MM.1S (cell line): ENCODE data around the gene SEPTIN2.

Experiments used
- DNase-seq: peaks from one replicate; pipeline ENCODE4 v3.0.0-alpha.2; 2015
- H2AFZ ChIP-seq: fragments of 300-600 bp; sonication (generic); 2 replicates; pipeline ENCODE4 v1.6.0; 2016; ENCODE audit warnings: antibody characterized with exemption, low read length
- H3F3A ChIP-seq: fragments of 300-600 bp; sonication (generic); 2 replicates; pipeline ENCODE4 v1.6.1; 2016; ENCODE audit warnings: mild to moderate bottlenecking, antibody characterized with exemption, low read length, moderate library complexity, mixed read lengths; ENCODE audit not compliant: insufficient read depth
- H3K27ac ChIP-seq: fragments of 300-600 bp; sonication (generic); 2 replicates; pipeline ENCODE4 v1.5.1; 2016; ENCODE audit warnings: mild to moderate bottlenecking, low read length
- H3K27me3 ChIP-seq: fragments of 300-600 bp; sonication (generic); replicated peaks from 2 replicates; pipeline ENCODE4 v1.6.0; 2016; ENCODE audit warnings: low read length; ENCODE audit not compliant: insufficient read depth
- H3K36me3 ChIP-seq: fragments of 300-600 bp; sonication (generic); replicated peaks from 2 replicates; pipeline ENCODE4 v1.6.1; 2016; ENCODE audit warnings: mild to moderate bottlenecking, low read length, mixed read lengths; ENCODE audit not compliant: insufficient read depth
- H3K4me1 ChIP-seq: fragments of 300-600 bp; sonication (generic); 2 replicates; pipeline ENCODE4 v1.6.1; 2016; ENCODE audit warnings: low read length, mixed read lengths
- H3K4me2 ChIP-seq: fragments of 300-600 bp; sonication (generic); 2 replicates; pipeline ENCODE4 v1.6.0; 2016; ENCODE audit warnings: low read depth, low read length
- H3K4me3 ChIP-seq: fragments of 300-600 bp; sonication (generic); 2 replicates; pipeline ENCODE4 v1.5.1; 2016; ENCODE audit warnings: low read length, mixed read lengths
- H3K79me2 ChIP-seq: fragments of 300-600 bp; sonication (generic); 2 replicates; pipeline ENCODE4 v1.6.1; 2016; ENCODE audit warnings: mixed run types, low read length, mixed read lengths
- H3K9ac ChIP-seq: fragments of 300-600 bp; sonication (generic); 2 replicates; pipeline ENCODE4 v1.6.1; 2016; ENCODE audit warnings: low read length, mixed read lengths
- H3K9me2 ChIP-seq: fragments of 300-600 bp; sonication (generic); replicated peaks from 2 replicates; pipeline ENCODE4 v1.6.1; 2016; ENCODE audit warnings: mild to moderate bottlenecking, low read length, mixed read lengths; ENCODE audit not compliant: insufficient read depth
- H3K9me3 ChIP-seq: fragments of 300-600 bp; sonication (generic); replicated peaks from 2 replicates; pipeline ENCODE4 v1.6.1; 2016; ENCODE audit warnings: mild to moderate bottlenecking, low read length, mixed read lengths; ENCODE audit not compliant: insufficient read depth
- H4K20me1 ChIP-seq: fragments of 300-600 bp; sonication (generic); 2 replicates; pipeline ENCODE4 v1.6.1; 2016; ENCODE audit warnings: mild to moderate bottlenecking, low read length, moderate library complexity, mixed read lengths; ENCODE audit not compliant: insufficient read depth
- CTCF ChIP-seq: fragments of 300-600 bp; sonication (generic); IDR thresholded peaks from 2 replicates; pipeline ENCODE4 v1.5.1; 2016; ENCODE audit warnings: antibody characterized with exemption, low read length, mixed read lengths
- EZH2 ChIP-seq: fragments of 300-600 bp; sonication (generic); optimal IDR thresholded peaks from 2 replicates; pipeline ENCODE3; 2017; ENCODE audit warnings: low read depth, mild to moderate bottlenecking, antibody characterized with exemption, low read length, mixed read lengths
- EZH2phosphoT487 ChIP-seq: fragments of 300-600 bp; sonication (generic); IDR thresholded peaks from 2 replicates; pipeline ENCODE4 v1.6.1; 2018; ENCODE audit warnings: antibody characterized with exemption, low read length

Gene SEPTIN2

GRCh38 chr2:241366678-241367077 lies 51.0 kb downstream of the SEPTIN2 start:
- TF ChIP-seq CTCF (no peak), EZH2 (no peak), EZH2phosphoT487 (no peak)
- peaks cover 93% of the 10 kb centered on the region for H3K79me2 ChIP-seq
- no peak for DNase-seq

GRCh38 chr2:241368643-241369042 lies 52.9 kb downstream of the SEPTIN2 start:
- Histone ChIP-seq H3K9me3 (no peaks in the 10 kb centered on the region), H2AFZ (no peak overlapping the region), H3K36me3 (no peaks in the 10 kb centered on the region), H4K20me1 (peaks cover 7% of the 10 kb centered on the region), H3F3A (no peaks in the 10 kb centered on the region), H3K27me3 (no peaks in the 10 kb centered on the region), H3K4me1 (peaks cover 19% of the 10 kb centered on the region), H3K79me2 (peaks cover 94% of the 10 kb centered on the region), H3K27ac (no peak overlapping the region), H3K9me2 (no peaks in the 10 kb centered on the region), H3K4me3 (no peak overlapping the region), H3K9ac (no peak overlapping the region), H3K4me2 (no peak overlapping the region)
- no peak for DNase-seq
- TF ChIP-seq EZH2phosphoT487 (no peak), CTCF (no peak), EZH2 (no peak)

More at GRCh38 chr2:241366678-241367077, 51.0 kb downstream of the SEPTIN2 start:
- Histone ChIP-seq H3K36me3 (no peaks in the 10 kb centered on the region), H3K27ac (peak overlapping the region; percentile 24; the same call in 1 of the 2 replicates), H3F3A (no peaks in the 10 kb centered on the region), H3K27me3 (no peaks in the 10 kb centered on the region), H3K9me2 (no peaks in the 10 kb centered on the region), H3K9me3 (no peaks in the 10 kb centered on the region), H3K4me3 (no peak overlapping the region), H3K4me2 (peak overlapping the region; percentile 36; the same call in 1 of the 2 replicates), H4K20me1 (peaks cover 12% of the 10 kb centered on the region), H3K4me1 (peaks cover 24% of the 10 kb centered on the region), H2AFZ (no peak overlapping the region), H3K9ac (no peak overlapping the region)

GRCh38 chr2:241372361-241372992 lies 56.8 kb downstream of the SEPTIN2 start:
- H4K20me1 ChIP-seq, result no peaks in the 10 kb centered on the region
- H2AFZ ChIP-seq, result no peak overlapping the region
- no peaks in the 10 kb centered on the region for H3K9me2 ChIP-seq
- H3K4me3 ChIP-seq, result no peak overlapping the region
- H3K9ac ChIP-seq, result no peak overlapping the region
- DNase-seq, result no peak
- 0 out of 2 replicates have a peak overlapping the region, but pooled peaks have one; percentile 5 for H3K27ac ChIP-seq
- H3F3A ChIP-seq, result peaks cover 12% of the 10 kb centered on the region; the same call in 1 of the 2 replicates
- H3K27me3 ChIP-seq, result no peaks in the 10 kb centered on the region
- no peaks in the 10 kb centered on the region for H3K9me3 ChIP-seq
- H3K4me2 ChIP-seq, result no peak overlapping the region
- peaks cover 32% of the 10 kb centered on the region for H3K4me1 ChIP-seq
- TF ChIP-seq CTCF (no peak), EZH2phosphoT487 (no peak), EZH2 (no peak)
- no peaks in the 10 kb centered on the region; the same call in 1 of the 2 replicates for H3K36me3 ChIP-seq
- peaks cover 81% of the 10 kb centered on the region for H3K79me2 ChIP-seq
